Adipocyte (in vitro differentiated cells): ENCODE results near the gene KCTD1.

Source experiments
- DNase-seq: peaks from one replicate; pipeline ENCODE4 v3.0.0-alpha.2; 2015; ENCODE audit warnings: low read depth
- H3K27me3 ChIP-seq: replicated peaks from 2 replicates; pipeline ENCODE4 v1.7.0; 2013; ENCODE audit warnings: mild to moderate bottlenecking, low read length, moderate library complexity; ENCODE audit not compliant: control insufficient read depth, insufficient read depth
- H3K36me3 ChIP-seq: 2 replicates; pipeline ENCODE4 v1.7.0; 2013; ENCODE audit warnings: low read length, mild to moderate bottlenecking, moderate library complexity; ENCODE audit not compliant: control insufficient read depth, insufficient read depth, severe bottlenecking
- H3K4me1 ChIP-seq: 2 replicates; pipeline ENCODE4 v1.7.0; 2013; ENCODE audit warnings: mild to moderate bottlenecking, low read length, moderate library complexity; ENCODE audit not compliant: control insufficient read depth, insufficient read depth
- H3K4me3 ChIP-seq: 2 replicates; pipeline ENCODE4 v1.7.0; 2013; ENCODE audit warnings: mild to moderate bottlenecking, low read length, moderate library complexity
- H3K9ac ChIP-seq: 2 replicates; pipeline ENCODE4 v1.7.0; 2013; ENCODE audit warnings: mild to moderate bottlenecking, low read length, moderate library complexity
- H3K9me3 ChIP-seq: 2 replicates; pipeline ENCODE4 v1.7.0; 2013; ENCODE audit warnings: mild to moderate bottlenecking, low read length, moderate library complexity; ENCODE audit not compliant: control insufficient read depth

The KCTD1 gene

GRCh38 chr18:26535630-26536029 is 12.7 kb downstream of the KCTD1 start:
- Histone ChIP-seq H3K9ac (no peak overlapping the region), H3K4me3 (no peak overlapping the region), H3K9me3 (no peaks in the 10 kb centered on the region), H3K36me3 (no peaks in the 10 kb centered on the region), H3K4me1 (peaks cover 6% of the 10 kb centered on the region), H3K27me3 (no peaks in the 10 kb centered on the region)
- DNase-seq, result no peak

GRCh38 chr18:26532367-26533340 is 15.7 kb downstream of the KCTD1 start:
- no peak for DNase-seq
- Histone ChIP-seq H3K9ac (no peak overlapping the region), H3K27me3 (no peaks in the 10 kb centered on the region), H3K9me3 (no peaks in the 10 kb centered on the region), H3K4me1 (no peaks in the 10 kb centered on the region), H3K36me3 (no peaks in the 10 kb centered on the region), H3K4me3 (no peak overlapping the region)

GRCh38 chr18:26531605-26532298 is 16.6 kb downstream of the KCTD1 start:
- H3K27me3 ChIP-seq, result no peaks in the 10 kb centered on the region
- no peak overlapping the region for H3K9ac ChIP-seq
- H3K4me1 ChIP-seq, result no peaks in the 10 kb centered on the region
- no peak overlapping the region for H3K4me3 ChIP-seq
- DNase-seq, result no peak
- H3K36me3 ChIP-seq, result no peaks in the 10 kb centered on the region
- H3K9me3 ChIP-seq, result no peaks in the 10 kb centered on the region

GRCh38 chr18:26526966-26527234 is 21.5 kb downstream of the KCTD1 start:
- H3K27me3 ChIP-seq, result no peaks in the 10 kb centered on the region
- no peak overlapping the region for H3K9ac ChIP-seq
- no peaks in the 10 kb centered on the region for H3K36me3 ChIP-seq
- no peak for DNase-seq
- no peak overlapping the region for H3K4me3 ChIP-seq
- H3K9me3 ChIP-seq, result no peaks in the 10 kb centered on the region
- H3K4me1 ChIP-seq, result no peaks in the 10 kb centered on the region

GRCh38 chr18:26526128-26526965 is 22.0 kb downstream of the KCTD1 start:
- Histone ChIP-seq H3K9ac (no peak overlapping the region), H3K4me3 (no peak overlapping the region), H3K36me3 (no peaks in the 10 kb centered on the region), H3K4me1 (no peaks in the 10 kb centered on the region), H3K9me3 (no peaks in the 10 kb centered on the region), H3K27me3 (no peaks in the 10 kb centered on the region)
- DNase-seq, result peak; percentile 59

GRCh38 chr18:26524504-26525351 is 23.6 kb downstream of the KCTD1 start:
- no peaks in the 10 kb centered on the region for H3K36me3 ChIP-seq
- no peak overlapping the region for H3K9ac ChIP-seq
- H3K4me1 ChIP-seq, result no peaks in the 10 kb centered on the region
- H3K9me3 ChIP-seq, result no peaks in the 10 kb centered on the region
- DNase-seq, result peak; percentile 36
- no peaks in the 10 kb centered on the region for H3K27me3 ChIP-seq
- no peak overlapping the region for H3K4me3 ChIP-seq

GRCh38 chr18:26524002-26524401 is 24.4 kb downstream of the KCTD1 start:
- DNase-seq, result no peak
- Histone ChIP-seq H3K4me1 (no peaks in the 10 kb centered on the region), H3K36me3 (no peaks in the 10 kb centered on the region), H3K27me3 (no peaks in the 10 kb centered on the region), H3K4me3 (no peak overlapping the region), H3K9ac (no peak overlapping the region), H3K9me3 (no peaks in the 10 kb centered on the region)

GRCh38 chr18:26521617-26522016 is 26.7 kb downstream of the KCTD1 start:
- Histone ChIP-seq H3K4me1 (no peaks in the 10 kb centered on the region), H3K27me3 (no peaks in the 10 kb centered on the region), H3K4me3 (no peak overlapping the region), H3K9ac (no peak overlapping the region), H3K36me3 (no peaks in the 10 kb centered on the region), H3K9me3 (no peaks in the 10 kb centered on the region)
- DNase-seq, result no peak

GRCh38 chr18:26520974-26521373 is 27.4 kb downstream of the KCTD1 start:
- Histone ChIP-seq H3K9me3 (no peaks in the 10 kb centered on the region), H3K9ac (no peak overlapping the region), H3K4me1 (no peaks in the 10 kb centered on the region), H3K27me3 (no peaks in the 10 kb centered on the region), H3K4me3 (no peak overlapping the region), H3K36me3 (no peaks in the 10 kb centered on the region)
- no peak for DNase-seq

- Histone ChIP-seq H3K9me3 (no peaks in the 10 kb centered on the region), H3K4me3 (no peak overlapping the region), H3K36me3 (no peaks in the 10 kb centered on the region), H3K27me3 (no peaks in the 10 kb centered on the region), H3K9ac (no peak overlapping the region), H3K4me1 (peaks cover 6% of the 10 kb centered on the region)
- DNase-seq, result no peak
Observed at GRCh38 chr18:26519114-26519513, 29.2 kb downstream of the KCTD1 start.
